DND-41 (cell line): Measurements from ENCODE around the gene HMCN2.

Experiments
- ATAC-seq: fragments of 200-7000 bp; cut with Tn5 transposase; 3 replicates; pipeline ENCODE4 v1.9.1; 2021; ENCODE audit warnings: low read depth; ENCODE audit not compliant: insufficient read depth
- DNase-seq: peaks from one replicate; pipeline ENCODE4 v3.0.0-alpha.2; 2020
- H2AFZ ChIP-seq: 2 replicates; pipeline ENCODE4 v1.6.0; 2012; ENCODE audit warnings: low read depth, low read length
- H3K27ac ChIP-seq: 2 replicates; pipeline ENCODE4 v1.5.1; 2012; ENCODE audit warnings: low read length, inconsistent platforms
- H3K27me3 ChIP-seq: fragments of 200-600 bp; sonication (generic); 2 replicates; pipeline ENCODE4 v1.6.0; 2012; ENCODE audit warnings: low read length, mild to moderate bottlenecking, inconsistent platforms; ENCODE audit not compliant: insufficient read depth, poor library complexity
- H3K36me3 ChIP-seq: 2 replicates; pipeline ENCODE4 v1.5.1; 2012; ENCODE audit warnings: low read length, inconsistent platforms; ENCODE audit not compliant: insufficient read depth
- H3K4me1 ChIP-seq: 2 replicates; pipeline ENCODE4 v1.5.1; 2012; ENCODE audit warnings: mild to moderate bottlenecking, low read length; ENCODE audit not compliant: insufficient read depth
- H3K4me2 ChIP-seq: 2 replicates; pipeline ENCODE4 v1.6.0; 2012; ENCODE audit warnings: mild to moderate bottlenecking, moderate library complexity, low read length, inconsistent platforms; ENCODE audit not compliant: insufficient read depth
- H3K4me3 ChIP-seq, 2 experiments: fragments of 200-600 bp in 1 of 2; shearing (Covaris generic) in 1 of 2; 2 replicates each; pipeline ENCODE4 v1.5.1; 2012 to 2016; ENCODE audit warnings: inconsistent platforms in 2 of 2, low read length in 2 of 2, mild to moderate bottlenecking in 2 of 2, low read depth in 1 of 2, moderate library complexity in 1 of 2
- H3K79me2 ChIP-seq: 2 replicates; pipeline ENCODE4 v1.6.0; 2012; ENCODE audit warnings: low read length, inconsistent platforms; ENCODE audit not compliant: insufficient read depth
- H3K9ac ChIP-seq: 2 replicates; pipeline ENCODE4 v1.6.0; 2012; ENCODE audit warnings: low read depth, mild to moderate bottlenecking, inconsistent platforms, low read length, moderate library complexity
- H3K9me3 ChIP-seq: 2 replicates; pipeline ENCODE4 v1.5.1; 2012; ENCODE audit warnings: low read length, moderate library complexity, mild to moderate bottlenecking, inconsistent platforms; ENCODE audit not compliant: insufficient read depth, severe bottlenecking
- H4K20me1 ChIP-seq: 2 replicates; pipeline ENCODE4 v1.6.0; 2012; ENCODE audit warnings: low read length; ENCODE audit not compliant: insufficient read depth
- CTCF ChIP-seq: IDR thresholded peaks from 2 replicates; pipeline ENCODE4 v1.5.1; 2012; ENCODE audit warnings: borderline replicate concordance, low read length, moderate library complexity, mild to moderate bottlenecking; ENCODE audit not compliant: poor library complexity, severe bottlenecking; ENCODE audit errors: extremely low read depth
- EZH2 ChIP-seq: IDR thresholded peaks from 3 replicates; pipeline ENCODE4 v1.6.1; 2012; ENCODE audit warnings: borderline replicate concordance, low read depth, mild to moderate bottlenecking, moderate library complexity, low read length, inconsistent platforms; ENCODE audit not compliant: severe bottlenecking

The HMCN2 gene

DNA sequence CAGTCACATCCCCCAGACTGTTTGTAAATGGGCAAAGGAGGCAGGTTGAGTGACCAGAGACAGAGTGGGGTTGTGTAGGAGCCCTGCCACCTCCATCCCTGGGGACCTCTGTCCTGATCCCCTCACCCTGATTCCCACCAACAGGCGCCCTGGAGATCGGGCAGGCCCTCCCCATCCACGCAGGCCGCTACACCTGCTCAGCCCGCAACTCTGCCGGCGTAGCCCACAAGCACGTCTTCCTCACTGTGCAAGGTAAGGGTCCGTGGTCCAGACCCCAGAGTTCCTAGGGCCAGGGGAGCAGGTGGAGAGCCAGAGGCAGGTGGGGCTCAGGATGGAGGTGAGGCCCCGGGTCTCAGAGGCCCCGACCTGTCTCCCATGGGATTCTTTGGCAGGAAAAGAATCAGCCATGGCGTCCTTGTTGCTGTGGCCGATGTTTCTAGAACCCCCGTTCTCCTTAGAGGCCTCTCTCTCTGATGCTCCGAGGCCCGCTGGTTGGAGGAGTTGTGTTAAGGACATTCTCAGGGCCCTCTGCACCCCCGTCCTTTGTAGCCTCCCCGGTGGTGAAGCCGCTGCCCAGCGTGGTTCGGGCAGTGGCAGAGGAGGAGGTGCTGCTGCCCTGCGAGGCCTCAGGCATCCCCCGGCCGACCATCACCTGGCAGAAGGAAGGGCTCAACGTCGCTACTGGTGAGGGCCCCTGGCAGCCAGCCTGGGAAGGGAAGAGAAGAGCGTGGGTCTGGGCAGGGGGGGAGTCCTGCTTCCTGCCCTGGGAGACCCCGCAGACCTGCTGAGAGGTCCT is 137.3 kb downstream of the HMCN2 start:
- H3K4me3 ChIP-seq: no peak overlapping the region
- TF ChIP-seq EZH2: no peak

GRCh38 chr9:130405657-130406257 is 140.2 kb downstream of the HMCN2 start:
- no peak for ATAC-seq
- TF ChIP-seq CTCF: no peak
- TF ChIP-seq EZH2: no peak
- H3K9ac ChIP-seq: no peak overlapping the region
- H3K4me3 ChIP-seq: no peak overlapping the region
- H3K9me3 ChIP-seq: no peaks in the 10 kb centered on the region
- no peak overlapping the region for H2AFZ ChIP-seq
- DNase-seq: no peak
- H3K36me3 ChIP-seq: no peaks in the 10 kb centered on the region
- no peaks in the 10 kb centered on the region for H3K79me2 ChIP-seq
- H3K4me1 ChIP-seq: no peaks in the 10 kb centered on the region
- no peak overlapping the region for H3K27ac ChIP-seq
- no peak overlapping the region for H3K4me2 ChIP-seq
- H4K20me1 ChIP-seq: no peaks in the 10 kb centered on the region
- H3K27me3 ChIP-seq: no peaks in the 10 kb centered on the region

More for the DNA sequence above, 137.3 kb downstream of the HMCN2 start:
- DNase-seq: no peak
- Histone ChIP-seq H3K36me3 (no peaks in the 10 kb centered on the region), H2AFZ (no peak overlapping the region), H3K27me3 (no peaks in the 10 kb centered on the region), H4K20me1 (no peaks in the 10 kb centered on the region), H3K27ac (no peak overlapping the region), H3K9ac (no peak overlapping the region), H3K4me1 (no peaks in the 10 kb centered on the region), H3K79me2 (no peaks in the 10 kb centered on the region), H3K9me3 (no peaks in the 10 kb centered on the region), H3K4me2 (no peak overlapping the region)
- no peak for ATAC-seq

GRCh38 chr9:130406278-130406895 is 140.8 kb downstream of the HMCN2 start:
- TF ChIP-seq CTCF: no peak
- no peak for TF ChIP-seq EZH2
- Histone ChIP-seq H3K4me1 (no peaks in the 10 kb centered on the region), H3K27ac (no peak overlapping the region), H3K79me2 (no peaks in the 10 kb centered on the region), H2AFZ (no peak overlapping the region), H3K9ac (no peak overlapping the region), H3K36me3 (no peaks in the 10 kb centered on the region), H4K20me1 (no peaks in the 10 kb centered on the region), H3K27me3 (no peaks in the 10 kb centered on the region), H3K4me3 (no peak overlapping the region), H3K9me3 (no peaks in the 10 kb centered on the region), H3K4me2 (no peak overlapping the region)
- ATAC-seq (no peak), DNase-seq (no peak)
